DOHH2 (cell line): ENCODE data around the gene NTS.

Experiments
- EZH2phosphoT487 ChIP-seq: fragments of 200-600 bp; sonication (generic); IDR thresholded peaks from 2 replicates; pipeline ENCODE4 v1.6.1; 2017; ENCODE audit warnings: borderline replicate concordance, mild to moderate bottlenecking, antibody characterized with exemption, low read length, moderate library complexity, mixed read lengths
- TF ChIP-seq, protein P1 (sequence below): fragments of 200-600 bp; sonication (generic); IDR thresholded peaks from one replicate; pipeline ENCODE4 v1.5.1; 2014; ENCODE audit warnings: antibody characterized with exemption, mild to moderate bottlenecking, low read depth, low read length; ENCODE audit not compliant: poor library complexity, severe bottlenecking

DNA sequence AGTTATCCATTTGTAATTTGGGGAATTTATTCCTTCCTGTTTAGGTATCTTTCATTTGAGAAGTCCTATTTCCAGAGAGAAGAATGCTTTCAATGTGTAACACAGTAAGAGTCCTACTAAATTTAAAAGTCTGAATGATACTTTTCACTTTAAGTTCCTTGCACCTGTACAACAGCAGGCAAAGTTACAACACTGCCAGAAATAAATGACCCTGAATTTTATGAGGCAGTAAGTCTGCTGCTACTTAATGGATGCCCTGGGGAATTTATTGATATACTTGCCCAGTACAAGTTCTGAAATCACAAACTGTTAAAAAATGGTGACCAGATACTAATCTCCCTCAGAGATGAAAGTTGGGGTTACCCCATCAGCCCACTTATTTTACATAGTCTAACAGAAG is 53.1 kb downstream of the NTS start:
- TF ChIP-seq, protein P1, sequence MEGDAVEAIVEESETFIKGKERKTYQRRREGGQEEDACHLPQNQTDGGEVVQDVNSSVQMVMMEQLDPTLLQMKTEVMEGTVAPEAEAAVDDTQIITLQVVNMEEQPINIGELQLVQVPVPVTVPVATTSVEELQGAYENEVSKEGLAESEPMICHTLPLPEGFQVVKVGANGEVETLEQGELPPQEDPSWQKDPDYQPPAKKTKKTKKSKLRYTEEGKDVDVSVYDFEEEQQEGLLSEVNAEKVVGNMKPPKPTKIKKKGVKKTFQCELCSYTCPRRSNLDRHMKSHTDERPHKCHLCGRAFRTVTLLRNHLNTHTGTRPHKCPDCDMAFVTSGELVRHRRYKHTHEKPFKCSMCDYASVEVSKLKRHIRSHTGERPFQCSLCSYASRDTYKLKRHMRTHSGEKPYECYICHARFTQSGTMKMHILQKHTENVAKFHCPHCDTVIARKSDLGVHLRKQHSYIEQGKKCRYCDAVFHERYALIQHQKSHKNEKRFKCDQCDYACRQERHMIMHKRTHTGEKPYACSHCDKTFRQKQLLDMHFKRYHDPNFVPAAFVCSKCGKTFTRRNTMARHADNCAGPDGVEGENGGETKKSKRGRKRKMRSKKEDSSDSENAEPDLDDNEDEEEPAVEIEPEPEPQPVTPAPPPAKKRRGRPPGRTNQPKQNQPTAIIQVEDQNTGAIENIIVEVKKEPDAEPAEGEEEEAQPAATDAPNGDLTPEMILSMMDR, result no peak
- no peak for TF ChIP-seq EZH2phosphoT487
